Measurements from ENCODE around the gene PARD6B. TPM values are rescaled to one million over a fixed set of nuclear protein-coding genes. Genes with fewer than 3 reads are reported as not detected.
"Not testable (repeated sequence)": the region's sequence is repeated elsewhere in the genome, so short reads cannot be mapped to it uniquely, and the experiment has no call there.

PARD6B gene
- polyA plus RNA-seq, 4 donors, result 1.3 to 28.0 (median 23.9) TPM

DNA sequence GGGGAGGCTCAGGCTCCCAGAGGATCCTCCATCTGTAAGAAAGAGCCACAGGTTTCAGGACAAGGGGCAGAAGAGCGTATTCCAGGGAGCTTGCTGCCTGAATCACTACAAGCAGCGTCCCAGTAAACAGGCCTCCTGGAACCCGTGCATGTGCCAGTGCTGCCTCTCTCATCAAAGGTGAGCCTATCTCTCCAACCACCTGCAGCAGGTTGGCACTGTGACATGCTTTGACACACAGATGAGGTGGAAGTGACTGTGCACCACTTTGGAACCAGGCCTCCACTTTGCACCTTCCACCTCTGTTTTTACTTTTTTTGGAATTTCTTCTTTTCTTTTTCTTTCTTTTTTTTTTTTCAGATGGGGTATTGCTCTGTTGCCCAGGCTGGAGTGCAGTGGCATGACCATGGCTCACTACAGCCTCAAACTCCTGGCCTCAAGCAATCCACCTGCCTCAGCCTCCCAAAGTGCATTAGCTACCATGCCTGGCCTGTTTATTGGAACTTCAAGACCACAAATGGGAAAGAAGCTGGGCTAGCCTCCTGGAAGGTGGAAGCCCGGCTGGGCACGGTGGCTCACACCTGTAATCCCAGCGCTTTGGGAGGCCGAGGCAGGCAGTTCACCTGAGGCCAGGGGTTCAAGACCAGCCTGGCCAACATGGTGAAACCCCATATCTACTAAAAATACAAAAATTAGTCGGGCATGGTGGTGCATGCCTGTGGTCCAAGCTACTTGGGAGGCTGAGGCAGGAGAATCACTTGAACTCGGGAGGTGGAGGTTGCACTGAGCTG lies 27.5 kb upstream of the PARD6B start:
- DNase-seq (ENCODE audit: low read depth in 4 of 4, low spot score in 3 of 4), result not testable (repeated sequence)

- no peak for DNase-seq (ENCODE audit: low read depth in 4 of 4, low spot score in 3 of 4)
Measured at GRCh38 chr20:50704514-50704913, 26.9 kb upstream of the PARD6B start.

DNA sequence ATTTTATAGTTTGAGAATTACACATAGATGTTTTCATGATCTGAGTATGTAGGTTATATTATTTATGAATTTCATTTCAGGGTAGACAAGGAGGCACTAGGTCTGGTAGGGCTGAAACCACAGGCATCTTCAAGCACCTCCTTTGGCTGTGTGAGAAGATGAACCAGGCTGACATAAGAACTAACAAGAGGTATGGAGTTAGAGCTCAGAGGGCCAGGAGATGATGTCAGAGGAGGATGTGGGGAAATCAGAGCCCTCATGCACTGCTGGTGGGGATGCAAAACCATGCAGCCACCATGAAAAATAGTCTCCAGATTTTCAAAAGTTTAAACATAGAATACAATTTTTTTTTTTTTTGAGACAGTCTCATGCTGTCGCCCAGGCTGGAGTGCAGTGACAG lies 26.4 kb upstream of the PARD6B start:
- DNase-seq (ENCODE audit: low read depth in 4 of 4, low spot score in 3 of 4), result no peak

GRCh38 chr20:50708845-50709635 lies 22.3 kb upstream of the PARD6B start:
- DNase-seq (ENCODE audit: low read depth in 4 of 4, low spot score in 3 of 4), result no peak

DNA sequence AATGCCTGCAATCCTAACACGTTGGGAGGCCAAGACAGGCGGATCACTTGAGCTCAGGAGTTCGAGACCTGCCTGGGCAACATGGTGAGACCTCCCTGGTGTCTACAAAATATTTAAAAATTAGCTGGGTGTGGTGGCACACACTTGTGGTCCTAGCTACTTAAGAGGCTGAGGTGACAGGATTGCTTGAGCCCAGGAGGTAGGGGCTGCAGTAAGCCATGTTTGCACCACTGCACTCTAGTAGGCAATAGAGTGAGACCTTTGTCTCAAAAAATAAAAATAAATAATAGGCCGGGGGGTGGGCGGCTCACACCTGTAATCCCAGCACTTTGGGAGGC lies 21.8 kb upstream of the PARD6B start:
- no peak for DNase-seq (ENCODE audit: low read depth in 4 of 4, low spot score in 3 of 4)

GRCh38 chr20:50710492-50711063 lies 20.8 kb upstream of the PARD6B start:
- DNase-seq (ENCODE audit: low read depth in 4 of 4, low spot score in 3 of 4), result no peak

- DNase-seq (ENCODE audit: low read depth in 4 of 4, low spot score in 3 of 4), result no peak
Measured at GRCh38 chr20:50711113-50711825, 20.1 kb upstream of the PARD6B start.

GRCh38 chr20:50712771-50713656 lies 18.4 kb upstream of the PARD6B start:
- DNase-seq (ENCODE audit: low read depth in 4 of 4, low spot score in 3 of 4), result no peak

DNA sequence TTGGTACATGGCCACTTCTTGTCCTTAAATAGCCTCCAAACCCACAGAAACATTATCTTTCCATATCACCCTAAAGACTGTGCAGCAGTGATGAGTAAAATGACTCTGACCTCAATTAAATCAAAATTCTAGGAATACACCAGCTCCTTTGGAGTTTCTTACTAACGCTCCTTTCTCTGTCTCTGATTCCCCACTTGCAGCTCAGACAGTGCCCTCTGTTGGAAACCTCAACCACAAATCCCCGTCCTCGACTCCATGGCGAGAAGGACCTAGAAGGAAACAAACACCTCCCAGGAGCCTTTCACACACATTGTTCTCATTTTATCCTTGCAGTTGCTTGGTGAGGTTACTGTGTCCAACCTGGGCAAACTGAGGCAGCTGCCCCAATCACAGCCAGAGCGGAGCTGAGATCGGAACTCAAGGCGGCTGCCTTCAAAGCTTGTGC lies 17.7 kb upstream of the PARD6B start:
- no peak for DNase-seq (ENCODE audit: low read depth in 4 of 4, low spot score in 3 of 4)

DNA sequence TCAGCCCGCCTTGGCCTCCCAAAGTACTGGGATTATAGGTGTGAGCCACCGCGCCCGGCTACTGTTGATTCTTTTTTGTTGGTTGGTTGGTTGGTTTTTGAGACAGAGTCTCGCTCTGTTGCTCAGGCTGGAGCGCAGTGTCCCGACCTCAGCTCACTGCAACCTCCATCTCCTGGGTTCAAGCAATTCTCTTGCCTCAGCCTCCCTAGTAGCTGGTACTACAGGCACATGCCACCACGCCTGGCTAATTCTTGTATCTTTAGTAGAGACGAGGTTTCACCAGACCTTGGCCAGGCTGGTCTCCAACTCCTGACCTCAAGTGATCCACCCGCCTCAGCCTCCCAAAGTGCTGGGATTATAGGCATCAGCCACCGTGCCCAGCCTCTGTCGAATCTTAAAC lies 17.0 kb upstream of the PARD6B start:
- not testable (repeated sequence) for DNase-seq (ENCODE audit: low read depth in 4 of 4, low spot score in 3 of 4)

DNA sequence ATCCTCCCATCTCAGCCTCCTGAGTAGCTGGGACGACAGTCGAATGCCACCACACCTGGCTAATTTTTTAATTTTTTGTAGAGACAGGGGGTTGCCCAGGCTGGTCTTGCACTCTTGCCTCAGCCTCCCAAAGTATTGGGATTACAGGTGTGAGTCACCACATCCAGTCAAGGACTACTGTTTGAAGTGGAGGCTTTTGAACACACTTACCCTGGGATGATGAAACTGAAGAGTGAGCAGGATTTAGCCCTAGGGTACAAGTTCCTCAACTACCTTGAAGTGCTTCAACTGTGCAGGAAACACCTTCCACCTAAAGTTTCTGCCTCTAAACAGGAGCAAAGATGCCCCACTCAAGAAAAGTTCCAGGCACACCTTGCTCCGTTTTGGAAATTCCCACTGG lies 15.7 kb upstream of the PARD6B start:
- DNase-seq (ENCODE audit: low read depth in 4 of 4, low spot score in 3 of 4), result no peak

- DNase-seq (ENCODE audit: low read depth in 4 of 4, low spot score in 3 of 4), result no peak
Measured at GRCh38 chr20:50716518-50716917, 14.9 kb upstream of the PARD6B start.

DNA sequence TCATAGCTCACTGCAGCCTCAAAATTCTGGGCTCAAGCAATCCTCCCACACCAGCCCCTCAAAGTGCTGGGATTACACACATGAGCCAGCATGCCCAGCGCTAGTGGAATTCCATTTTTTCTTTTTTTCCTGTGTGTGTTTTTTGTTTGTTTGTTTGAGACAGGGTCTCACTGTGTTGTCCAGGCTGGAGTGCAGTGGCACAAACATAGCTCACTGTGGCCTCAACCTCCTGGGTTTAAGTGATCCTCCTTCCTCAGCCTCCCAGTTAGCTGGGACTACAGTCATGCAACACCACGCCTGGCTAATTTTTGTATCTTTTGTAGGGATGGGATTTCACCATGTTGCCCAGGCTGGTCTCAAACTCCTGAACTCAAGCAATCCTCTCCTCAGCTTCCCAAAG lies 14.1 kb upstream of the PARD6B start:
- DNase-seq (ENCODE audit: low read depth in 4 of 4, low spot score in 3 of 4), result no peak

DNA sequence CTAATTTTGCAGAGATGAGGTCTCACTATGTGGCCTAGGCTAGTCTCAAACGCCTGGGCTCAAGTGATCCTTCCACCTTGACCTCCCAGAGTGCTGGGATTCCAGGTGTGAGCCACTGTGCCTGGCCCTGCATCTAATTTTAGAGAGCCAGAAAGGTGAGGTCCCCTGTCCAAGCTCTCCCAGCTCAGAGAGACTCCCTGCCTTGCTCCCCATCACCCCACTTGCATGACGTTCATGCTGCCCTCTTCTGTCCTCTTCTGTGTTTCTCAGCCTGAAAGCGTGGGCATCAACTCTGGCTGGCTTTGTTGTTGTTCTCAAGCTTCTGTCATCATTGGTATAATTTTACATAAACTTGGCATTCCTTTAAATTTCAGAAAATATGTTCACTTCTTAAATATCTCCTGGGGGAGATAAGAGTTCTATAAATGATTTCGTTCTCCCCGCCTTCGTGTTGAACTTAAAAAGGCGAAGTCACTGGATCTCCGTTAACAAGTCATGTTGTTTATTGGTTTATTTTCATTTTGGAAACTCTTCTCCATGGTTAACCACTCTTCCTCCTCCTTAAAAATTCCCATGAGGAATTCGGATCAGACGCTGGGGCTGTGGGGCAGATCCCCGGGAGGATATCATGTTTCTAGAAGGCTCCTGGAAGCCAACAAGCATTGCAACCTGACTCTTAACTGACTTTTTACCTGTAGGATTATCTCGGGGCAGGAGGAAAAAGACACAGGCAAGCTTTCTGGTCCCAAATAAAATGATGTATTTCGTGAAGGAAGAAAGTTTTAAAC lies 13.2 kb upstream of the PARD6B start:
- DNase-seq (ENCODE audit: low read depth in 4 of 4, low spot score in 3 of 4), result no peak

DNA sequence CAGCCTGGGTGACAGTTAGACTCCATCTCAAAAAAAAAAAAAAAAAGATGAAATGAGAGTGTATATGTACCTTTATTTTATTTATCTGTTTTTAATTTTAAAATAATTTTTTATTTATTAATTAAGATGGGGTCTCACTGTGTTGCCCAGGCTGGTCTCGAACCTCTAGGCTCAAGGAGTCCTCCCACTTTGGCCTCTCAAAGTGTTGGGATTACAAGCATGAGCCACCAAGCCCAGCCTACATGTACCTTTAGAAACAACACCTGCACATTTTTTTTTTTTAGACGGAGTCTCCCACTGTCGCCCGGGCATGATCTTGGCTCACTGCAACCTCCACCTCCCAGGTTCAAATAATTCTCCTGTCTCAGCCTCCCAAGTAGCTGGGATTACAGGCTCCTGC lies 12.1 kb upstream of the PARD6B start:
- no peak for DNase-seq (ENCODE audit: low read depth in 4 of 4, low spot score in 3 of 4)

DNA sequence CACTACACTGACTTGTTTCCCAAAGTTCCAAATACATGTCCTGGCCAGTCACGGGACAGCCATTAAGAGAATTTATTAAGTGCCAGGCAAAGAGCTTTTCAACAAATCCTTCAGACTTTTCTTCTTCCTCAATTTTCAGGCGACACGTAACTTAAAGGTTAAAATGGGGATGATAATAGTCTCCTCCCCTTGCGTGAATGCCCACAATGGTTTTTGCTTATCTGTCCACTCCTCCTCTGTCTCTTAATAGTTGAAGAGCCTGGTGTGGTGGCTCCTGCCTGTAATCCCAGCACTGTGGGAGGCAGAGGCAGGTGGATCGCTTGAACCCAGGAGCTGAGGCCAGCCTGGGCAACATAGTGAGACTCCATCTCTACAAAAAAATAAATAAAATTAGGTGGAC lies 11.4 kb upstream of the PARD6B start:
- DNase-seq (ENCODE audit: low read depth in 4 of 4, low spot score in 3 of 4), result no peak

- DNase-seq (ENCODE audit: low read depth in 4 of 4, low spot score in 3 of 4), result no peak
Measured at GRCh38 chr20:50720582-50720981, 10.8 kb upstream of the PARD6B start.

DNA sequence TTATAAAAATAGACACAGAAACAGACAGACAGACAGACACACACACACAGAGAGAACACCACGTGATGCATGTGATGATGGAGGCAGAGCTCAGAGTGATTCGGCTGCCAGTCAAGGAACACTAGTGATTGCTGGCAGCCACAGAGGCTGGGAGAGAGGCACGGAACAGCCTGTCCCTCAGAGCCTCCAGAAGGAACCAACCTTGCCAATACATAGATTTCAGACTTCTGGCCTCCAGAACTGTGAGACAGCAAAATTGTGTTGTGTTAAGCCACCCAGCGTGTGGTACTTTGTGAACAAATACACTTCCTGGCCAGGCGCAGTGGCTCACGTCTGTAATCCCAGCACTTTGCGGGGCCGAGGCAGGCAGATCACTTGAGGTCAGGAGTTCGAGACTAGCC lies 9.5 kb upstream of the PARD6B start:
- no peak for DNase-seq (ENCODE audit: low read depth in 4 of 4, low spot score in 3 of 4)

GRCh38 chr20:50722424-50723155 lies 8.8 kb upstream of the PARD6B start:
- DNase-seq (ENCODE audit: low read depth in 4 of 4, low spot score in 3 of 4), result no peak
